ENCODE data around the gene ZNF41.

Gene ZNF41

DNA sequence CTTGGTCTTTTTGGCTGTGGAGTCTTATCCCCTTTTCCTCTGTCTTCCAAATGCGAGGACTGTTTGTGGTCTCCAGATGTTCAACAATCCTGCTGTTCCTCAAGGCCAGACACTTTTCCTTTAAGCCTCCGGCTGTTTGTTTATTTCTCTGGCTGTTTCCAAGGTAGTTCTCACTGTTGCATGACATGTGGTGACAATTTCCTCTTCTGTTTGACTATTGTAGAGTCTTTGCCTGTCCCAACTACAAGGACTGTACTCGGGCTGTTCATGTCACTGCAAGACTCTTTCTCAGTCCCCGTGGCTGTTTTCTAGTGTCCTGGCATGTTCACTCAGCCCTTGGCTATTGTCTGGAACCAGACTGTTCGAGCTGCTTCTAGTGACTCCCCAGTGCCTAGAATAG, 62.1 kb downstream of the ZNF41 start:
- POLR2A ChIA-PET (ENCODE audit: low non-redundant PET): no interaction called here
- TF ChIP-seq, protein P1, sequence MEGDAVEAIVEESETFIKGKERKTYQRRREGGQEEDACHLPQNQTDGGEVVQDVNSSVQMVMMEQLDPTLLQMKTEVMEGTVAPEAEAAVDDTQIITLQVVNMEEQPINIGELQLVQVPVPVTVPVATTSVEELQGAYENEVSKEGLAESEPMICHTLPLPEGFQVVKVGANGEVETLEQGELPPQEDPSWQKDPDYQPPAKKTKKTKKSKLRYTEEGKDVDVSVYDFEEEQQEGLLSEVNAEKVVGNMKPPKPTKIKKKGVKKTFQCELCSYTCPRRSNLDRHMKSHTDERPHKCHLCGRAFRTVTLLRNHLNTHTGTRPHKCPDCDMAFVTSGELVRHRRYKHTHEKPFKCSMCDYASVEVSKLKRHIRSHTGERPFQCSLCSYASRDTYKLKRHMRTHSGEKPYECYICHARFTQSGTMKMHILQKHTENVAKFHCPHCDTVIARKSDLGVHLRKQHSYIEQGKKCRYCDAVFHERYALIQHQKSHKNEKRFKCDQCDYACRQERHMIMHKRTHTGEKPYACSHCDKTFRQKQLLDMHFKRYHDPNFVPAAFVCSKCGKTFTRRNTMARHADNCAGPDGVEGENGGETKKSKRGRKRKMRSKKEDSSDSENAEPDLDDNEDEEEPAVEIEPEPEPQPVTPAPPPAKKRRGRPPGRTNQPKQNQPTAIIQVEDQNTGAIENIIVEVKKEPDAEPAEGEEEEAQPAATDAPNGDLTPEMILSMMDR (conservative IDR thresholded peaks at IDR 0.05; ENCODE audit: low read depth): no peak
- no peak for DNase-seq (ENCODE audit: low spot score)
- CTCF ChIA-PET: no interaction called here
- no peak overlapping the region for H3K27ac ChIP-seq

DNA sequence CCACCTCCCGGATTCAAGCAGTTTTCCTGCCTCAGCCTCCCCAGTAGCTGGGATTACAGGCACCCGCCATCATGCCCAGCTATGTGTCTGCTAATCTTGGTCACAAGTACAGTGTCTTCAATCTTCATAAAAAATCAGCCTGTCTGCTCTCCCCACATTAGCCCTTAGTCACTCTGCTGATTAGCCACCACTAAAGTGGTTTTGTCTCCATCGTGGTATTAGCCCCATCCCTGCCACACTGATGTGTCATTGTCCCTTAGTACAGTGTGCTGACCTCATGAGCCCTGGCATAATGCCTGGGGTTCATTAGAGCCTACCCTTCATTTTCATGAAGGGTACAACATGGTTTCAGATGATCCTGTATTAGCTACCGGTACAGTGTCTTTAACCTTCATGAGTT, 62.8 kb downstream of the ZNF41 start:
- ChIA-PET POLR2A (ENCODE audit: low non-redundant PET) (no interaction called here), CTCF (no interaction called here)
- TF ChIP-seq, protein P1 (conservative IDR thresholded peaks at IDR 0.05; ENCODE audit: low read depth): no peak
- DNase-seq (ENCODE audit: low spot score): no peak
- no peak overlapping the region for H3K27ac ChIP-seq

DNA sequence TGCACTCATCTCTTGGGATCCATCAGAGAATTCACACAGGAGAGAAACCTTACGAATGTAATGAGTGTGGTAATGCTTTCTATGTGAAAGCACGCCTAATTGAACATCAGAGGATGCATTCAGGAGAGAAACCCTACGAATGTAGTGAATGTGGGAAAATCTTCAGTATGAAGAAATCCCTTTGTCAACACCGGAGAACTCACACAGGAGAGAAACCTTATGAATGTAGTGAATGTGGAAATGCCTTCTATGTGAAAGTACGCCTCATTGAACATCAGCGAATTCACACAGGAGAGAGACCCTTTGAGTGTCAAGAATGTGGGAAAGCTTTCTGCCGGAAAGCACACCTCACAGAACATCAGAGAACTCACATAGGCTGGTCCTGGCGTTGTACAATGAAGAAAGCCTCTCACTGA, 69.8 kb downstream of the ZNF41 start:
- DNase-seq (ENCODE audit: low spot score): no peak
- TF ChIP-seq, protein P1 (conservative IDR thresholded peaks at IDR 0.05; ENCODE audit: low read depth): no peak
- POLR2A ChIA-PET (ENCODE audit: low non-redundant PET): no interaction called here
- no peak overlapping the region for H3K27ac ChIP-seq
- CTCF ChIA-PET: no interaction called here
